ENCODE data around the gene CHRNA10.

The CHRNA10 gene

DNA sequence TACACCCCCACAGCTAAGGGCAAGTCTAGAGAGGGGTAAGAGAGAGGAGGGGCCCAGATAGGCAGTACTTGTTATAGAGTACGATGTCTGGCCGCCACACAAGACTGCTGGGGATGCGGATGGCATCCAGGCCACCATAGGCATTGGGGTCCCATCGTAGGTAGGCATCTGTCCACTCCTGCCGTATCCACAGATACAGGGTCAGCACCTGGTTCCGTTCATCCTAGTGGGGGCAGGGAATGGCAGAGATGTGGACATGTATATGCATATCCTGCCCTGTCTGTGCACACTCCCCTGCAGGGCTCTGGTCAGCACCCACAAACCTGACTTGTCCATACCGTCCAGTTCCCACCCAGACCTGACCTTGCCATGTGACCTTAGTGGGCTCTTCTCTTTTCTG lies 2.1 kb downstream of the CHRNA10 start:
- H3K4me3 ChIP-seq (replicated peaks; ENCODE audit: low read depth, low read length): no peak overlapping the region
- no peaks in the 10 kb centered on the region for H3K27me3 ChIP-seq (replicated peaks; ENCODE audit: control insufficient read depth, insufficient read depth, low read length)
- peaks cover 30% of the 10 kb centered on the region for H3K36me3 ChIP-seq (ENCODE audit: control insufficient read depth, insufficient read depth, low read length)
- DNase-seq (ENCODE audit: extremely low read depth, insufficient read length): no peak
- TF ChIP-seq CTCF (IDR thresholded peaks at IDR 0.05; ENCODE audit: insufficient read depth, low read length, poor library complexity, severe bottlenecking): no peak

GRCh38 chr11:3667149-3668035 lies 3.8 kb downstream of the CHRNA10 start:
- no peak for TF ChIP-seq CTCF (IDR thresholded peaks at IDR 0.05; ENCODE audit: insufficient read depth, low read length, poor library complexity, severe bottlenecking)
- Histone ChIP-seq H3K36me3 (ENCODE audit: control insufficient read depth, insufficient read depth, low read length) (peaks cover 30% of the 10 kb centered on the region), H3K4me3 (replicated peaks; ENCODE audit: low read depth, low read length) (no peak overlapping the region), H3K27me3 (replicated peaks; ENCODE audit: control insufficient read depth, insufficient read depth, low read length) (no peaks in the 10 kb centered on the region)
- no peak for DNase-seq (ENCODE audit: extremely low read depth, insufficient read length)

GRCh38 chr11:3666023-3666530 lies 5.1 kb downstream of the CHRNA10 start:
- Histone ChIP-seq H3K4me3 (replicated peaks; ENCODE audit: low read depth, low read length) (no peak overlapping the region), H3K36me3 (ENCODE audit: control insufficient read depth, insufficient read depth, low read length) (peaks cover 25% of the 10 kb centered on the region), H3K27me3 (replicated peaks; ENCODE audit: control insufficient read depth, insufficient read depth, low read length) (no peaks in the 10 kb centered on the region)
- DNase-seq (ENCODE audit: extremely low read depth, insufficient read length): no peak
- no peak for TF ChIP-seq CTCF (IDR thresholded peaks at IDR 0.05; ENCODE audit: insufficient read depth, low read length, poor library complexity, severe bottlenecking)

DNA sequence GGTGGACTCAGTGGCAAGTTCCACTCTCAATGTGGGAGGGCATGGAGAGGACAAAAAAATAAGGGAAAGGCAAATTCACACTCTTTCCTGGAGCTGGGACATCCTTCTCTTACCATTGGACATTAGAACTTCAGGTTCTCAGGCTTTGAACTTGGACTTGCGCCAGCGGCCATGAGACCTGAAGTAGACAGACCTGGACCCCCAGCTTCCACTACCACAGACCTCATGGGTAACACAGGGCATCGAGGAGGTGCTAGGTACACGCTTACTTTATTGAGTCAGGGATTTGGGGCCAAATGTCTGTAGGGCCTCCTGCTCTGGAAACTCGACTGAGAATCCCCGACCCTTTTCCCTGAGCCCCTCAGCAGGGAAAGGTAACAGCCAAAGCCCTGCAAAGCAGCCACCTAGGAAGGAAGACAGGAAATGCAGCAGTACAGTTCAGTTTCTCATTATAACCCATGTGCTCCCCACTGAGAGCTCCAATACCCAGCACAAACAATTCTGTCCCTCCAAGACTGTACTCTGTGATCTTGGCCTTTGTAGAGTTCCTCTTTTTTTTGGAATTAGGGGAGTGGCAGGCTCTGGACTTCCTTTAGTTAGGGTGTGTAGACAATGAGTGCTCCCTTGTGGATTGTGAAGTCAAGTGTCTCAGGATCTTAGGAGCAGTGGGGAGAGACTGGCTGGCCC lies 5.7 kb downstream of the CHRNA10 start:
- no peak overlapping the region for H3K4me3 ChIP-seq (replicated peaks; ENCODE audit: low read depth, low read length)
- no peak for TF ChIP-seq CTCF (IDR thresholded peaks at IDR 0.05; ENCODE audit: insufficient read depth, low read length, poor library complexity, severe bottlenecking)
- no peaks in the 10 kb centered on the region for H3K27me3 ChIP-seq (replicated peaks; ENCODE audit: control insufficient read depth, insufficient read depth, low read length)
- DNase-seq (ENCODE audit: extremely low read depth, insufficient read length): no peak
- peaks cover 24% of the 10 kb centered on the region for H3K36me3 ChIP-seq (ENCODE audit: control insufficient read depth, insufficient read depth, low read length)

DNA sequence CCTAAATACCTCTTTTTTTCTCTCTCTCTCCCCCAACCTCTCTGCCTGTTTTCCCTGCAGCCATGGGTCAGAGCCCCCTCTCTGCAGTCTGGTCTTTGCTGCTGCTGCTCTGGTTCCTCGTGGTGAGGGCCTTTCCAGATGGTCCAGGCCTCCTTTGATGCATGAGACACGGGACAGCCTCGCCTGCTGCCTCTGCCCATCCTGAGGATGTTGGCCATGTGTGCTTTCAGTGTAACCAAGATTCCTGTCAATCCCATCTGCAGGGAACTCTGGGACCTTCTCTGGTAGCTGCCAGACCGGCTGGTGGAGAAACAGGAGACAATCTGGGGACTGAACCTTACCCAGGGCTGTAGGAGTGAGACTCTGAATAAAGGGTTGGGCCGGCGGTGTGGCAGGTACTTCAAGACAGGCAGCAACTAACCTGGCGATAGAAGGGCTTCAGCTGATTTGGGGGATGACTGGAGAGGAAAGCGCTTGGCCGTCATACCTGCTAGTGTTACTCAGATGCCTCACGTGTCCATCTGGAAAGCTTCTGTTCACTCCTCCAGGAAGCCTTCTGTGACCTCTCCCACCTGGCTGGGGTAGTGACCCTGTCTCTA lies 7.1 kb downstream of the CHRNA10 start:
- Histone ChIP-seq H3K36me3 (ENCODE audit: control insufficient read depth, insufficient read depth, low read length) (peaks cover 18% of the 10 kb centered on the region), H3K27me3 (replicated peaks; ENCODE audit: control insufficient read depth, insufficient read depth, low read length) (no peaks in the 10 kb centered on the region), H3K4me3 (replicated peaks; ENCODE audit: low read depth, low read length) (no peak overlapping the region)
- DNase-seq (ENCODE audit: extremely low read depth, insufficient read length): no peak
- no peak for TF ChIP-seq CTCF (IDR thresholded peaks at IDR 0.05; ENCODE audit: insufficient read depth, low read length, poor library complexity, severe bottlenecking)
